ENCODE data around the gene CDH9.

CDH9 gene, protein sequence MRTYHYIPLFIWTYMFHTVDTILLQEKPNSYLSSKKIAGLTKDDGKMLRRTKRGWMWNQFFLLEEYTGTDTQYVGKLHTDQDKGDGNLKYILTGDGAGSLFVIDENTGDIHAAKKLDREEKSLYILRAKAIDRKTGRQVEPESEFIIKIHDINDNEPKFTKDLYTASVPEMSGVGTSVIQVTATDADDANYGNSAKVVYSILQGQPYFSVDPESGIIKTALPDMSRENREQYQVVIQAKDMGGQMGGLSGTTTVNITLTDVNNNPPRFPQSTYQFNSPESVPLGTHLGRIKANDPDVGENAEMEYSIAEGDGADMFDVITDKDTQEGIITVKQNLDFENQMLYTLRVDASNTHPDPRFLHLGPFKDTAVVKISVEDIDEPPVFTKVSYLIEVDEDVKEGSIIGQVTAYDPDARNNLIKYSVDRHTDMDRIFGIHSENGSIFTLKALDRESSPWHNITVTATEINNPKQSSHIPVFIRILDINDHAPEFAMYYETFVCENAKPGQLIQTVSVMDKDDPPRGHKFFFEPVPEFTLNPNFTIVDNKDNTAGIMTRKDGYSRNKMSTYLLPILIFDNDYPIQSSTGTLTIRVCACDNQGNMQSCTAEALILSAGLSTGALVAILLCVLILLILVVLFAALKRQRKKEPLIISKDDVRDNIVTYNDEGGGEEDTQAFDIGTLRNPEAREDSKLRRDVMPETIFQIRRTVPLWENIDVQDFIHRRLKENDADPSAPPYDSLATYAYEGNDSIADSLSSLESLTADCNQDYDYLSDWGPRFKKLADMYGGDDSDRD

DNA sequence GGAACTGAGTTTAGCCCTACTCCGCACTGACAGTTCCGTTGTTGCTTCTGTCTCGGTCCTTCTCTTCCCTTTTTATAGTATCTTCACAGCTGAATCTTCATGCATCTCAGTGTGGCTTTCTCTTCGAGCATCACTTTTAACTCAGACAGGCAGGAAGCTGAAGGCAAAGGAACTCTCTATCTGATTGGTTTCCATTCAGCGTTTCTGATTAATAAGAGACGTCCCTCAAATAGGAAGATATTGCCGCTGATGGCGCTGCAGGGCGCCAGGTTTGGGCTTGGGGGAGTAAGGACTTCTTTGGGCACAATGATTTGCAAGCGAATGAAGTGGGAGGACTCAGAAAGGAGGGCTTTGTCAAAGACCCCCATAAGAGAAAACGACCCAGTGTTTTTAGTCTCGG is at the start of gene CDH9:
TSS of gene CDH9 (minus strand) at position 111 of the 400 bp plus-strand sequence. CDS start 50,253 bp downstream, outside the sequence.
- DNase-seq (ENCODE audit: low read depth): no peak

DNA sequence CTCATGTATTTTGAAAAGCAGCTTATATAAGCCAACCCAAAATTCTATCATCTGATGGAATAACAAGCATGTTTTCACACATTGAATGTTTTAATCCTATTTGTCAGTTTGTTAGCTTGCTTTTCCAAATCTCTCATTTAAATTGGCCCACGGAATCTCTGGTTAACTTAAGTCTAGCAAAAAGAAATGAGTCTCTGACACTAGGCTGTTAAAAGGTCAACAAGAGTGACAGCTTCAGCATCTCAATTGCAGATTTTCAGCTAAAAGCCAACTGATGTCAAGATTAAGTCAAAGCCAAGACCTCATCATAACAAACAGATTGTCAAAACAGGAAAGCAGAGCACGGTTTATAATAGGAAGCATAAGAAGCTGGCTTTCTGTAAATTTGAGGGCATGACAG is 49.4 kb upstream of the CDH9 start:
- DNase-seq (ENCODE audit: low read depth): no peak

DNA sequence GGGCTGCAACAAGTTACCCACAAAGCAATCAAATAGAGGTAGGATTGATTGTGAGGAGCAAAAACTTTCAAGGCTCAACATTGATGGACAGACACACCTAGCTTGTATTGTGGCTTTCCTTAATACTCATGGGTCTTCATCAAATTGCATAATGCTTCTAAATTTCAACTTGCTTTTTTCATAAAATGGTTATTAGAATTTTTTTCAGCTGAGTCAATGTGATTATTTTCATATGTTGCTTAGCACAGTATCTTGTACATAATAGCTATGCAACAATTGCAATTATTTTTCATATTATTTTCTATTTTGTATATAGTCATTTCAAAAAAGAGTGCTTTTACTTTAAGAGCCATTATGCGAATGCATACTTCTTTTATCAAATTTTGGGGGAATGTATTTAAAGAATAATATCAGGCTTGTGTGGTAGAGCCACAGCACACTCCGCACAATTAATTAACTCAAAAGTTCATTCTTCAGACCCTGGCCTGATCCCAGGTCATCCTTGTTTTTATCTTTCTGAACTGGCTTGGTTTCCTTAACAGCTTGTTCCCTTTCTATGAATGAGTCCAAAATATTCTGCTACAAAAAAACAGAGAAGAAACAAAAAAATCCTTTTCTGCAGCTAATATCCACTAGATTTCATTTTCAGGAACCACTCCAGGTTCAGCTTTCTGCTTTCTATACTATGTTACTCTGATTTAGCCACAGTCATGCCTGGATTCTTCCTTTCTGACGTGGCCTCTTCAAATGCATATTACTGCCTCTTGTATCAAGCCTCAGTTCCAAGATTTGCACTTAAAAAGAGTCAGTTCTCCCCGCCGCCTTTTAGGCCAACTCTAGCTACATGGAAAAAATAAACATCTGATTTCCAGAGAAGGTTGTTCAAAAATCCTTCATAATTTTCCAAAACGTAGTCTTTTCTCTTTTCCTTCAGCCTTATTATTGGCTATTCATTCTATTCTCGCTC is 45.3 kb upstream of the CDH9 start:
- no peak for DNase-seq (ENCODE audit: low read depth)

DNA sequence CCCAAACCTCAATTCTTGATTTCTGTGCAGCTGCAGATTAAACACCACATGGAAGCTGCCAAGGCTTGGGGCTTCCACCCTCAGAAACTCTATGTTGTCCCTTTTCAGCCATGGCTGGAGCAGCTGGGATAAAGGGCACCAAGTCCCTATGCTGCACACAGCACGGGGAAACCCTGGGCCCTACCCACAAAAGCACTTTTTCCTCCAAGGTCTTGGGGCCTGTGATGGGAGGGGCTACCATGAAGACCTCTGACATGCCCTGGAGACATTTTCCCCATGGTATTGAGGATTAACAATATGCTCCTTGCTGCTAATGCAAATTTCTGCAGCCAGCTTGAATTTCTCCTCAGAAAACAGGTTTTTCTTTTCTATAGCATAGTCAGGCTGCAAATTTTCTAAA is 41.8 kb upstream of the CDH9 start:
- DNase-seq (ENCODE audit: low read depth): no peak

DNA sequence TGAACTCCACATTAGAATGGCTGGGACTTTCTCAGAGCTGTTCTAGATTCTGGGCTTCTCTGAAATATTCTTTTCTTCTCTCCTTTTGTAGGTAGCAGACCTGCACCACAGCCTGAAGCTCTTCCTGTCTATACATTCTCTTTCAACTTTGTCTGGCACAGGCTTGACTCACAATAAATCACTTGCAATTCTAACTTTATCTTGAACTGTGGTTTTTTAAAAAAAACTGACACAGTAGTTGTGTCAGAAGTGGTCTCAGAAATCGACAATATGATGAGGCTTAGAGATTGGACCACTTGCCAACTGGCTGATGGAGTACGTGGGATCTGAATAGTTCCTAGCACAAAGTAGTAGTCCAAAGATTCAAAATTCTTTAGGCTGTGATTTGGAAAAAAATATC is 24.1 kb upstream of the CDH9 start:
- no peak for DNase-seq (ENCODE audit: low read depth)

DNA sequence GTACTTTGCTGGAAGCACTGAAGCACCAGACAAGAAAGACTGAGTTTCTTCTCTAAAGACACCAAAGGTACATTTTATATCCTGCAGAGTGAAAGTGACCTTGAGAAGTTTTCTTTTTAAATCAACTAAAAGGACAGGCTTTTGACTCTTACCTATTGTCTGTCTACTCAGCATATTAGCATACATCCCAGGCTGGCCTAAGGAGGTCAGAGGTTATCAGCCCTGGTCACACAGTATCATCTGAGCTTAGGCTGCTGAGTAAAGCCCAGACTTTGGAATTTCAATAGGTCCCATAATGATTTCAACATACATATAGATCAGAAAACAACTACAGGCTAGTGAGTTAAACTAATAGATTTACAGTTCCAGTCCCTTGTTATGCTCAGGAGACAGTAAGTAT is 10.1 kb upstream of the CDH9 start:
- DNase-seq (ENCODE audit: low read depth): no peak

DNA sequence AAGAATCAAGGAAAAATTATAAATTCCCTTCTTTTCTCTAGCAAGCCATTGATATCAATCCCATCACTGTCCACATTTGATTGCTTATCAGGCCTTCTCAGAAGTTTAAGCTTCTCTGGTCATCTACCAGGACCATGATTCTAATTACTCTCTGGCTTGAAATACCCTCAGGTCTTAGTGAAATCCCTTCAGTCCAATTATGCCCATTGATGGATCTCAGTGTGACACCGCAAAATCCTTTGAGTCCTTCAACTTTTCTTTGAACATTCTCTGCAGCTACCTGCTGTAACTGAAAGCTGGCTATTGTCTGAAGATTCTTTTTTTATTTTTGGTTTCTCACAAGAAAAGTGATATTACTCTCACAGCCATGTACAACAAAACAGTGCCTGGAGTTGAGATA is 3.0 kb upstream of the CDH9 start:
- DNase-seq (ENCODE audit: low read depth): no peak

DNA sequence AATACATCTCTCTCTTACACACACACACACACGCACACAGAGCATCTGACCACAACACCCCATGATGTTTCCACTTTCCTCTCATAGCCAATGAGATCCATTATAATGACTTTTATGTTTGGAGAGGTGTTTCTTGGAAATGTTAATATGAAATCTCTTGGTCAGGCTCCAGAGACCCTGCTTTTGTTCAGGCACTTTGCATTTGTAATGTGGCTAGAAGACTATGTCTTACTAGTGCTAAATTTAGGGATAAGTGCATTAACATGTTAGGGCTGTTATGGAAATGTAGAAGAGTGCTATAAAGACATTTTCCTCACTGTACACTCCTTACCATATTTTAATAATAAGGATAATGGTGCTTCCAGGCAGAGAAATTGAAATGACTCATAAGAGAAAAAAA is 3.8 kb downstream of the CDH9 start:
- no peak for DNase-seq (ENCODE audit: low read depth)

DNA sequence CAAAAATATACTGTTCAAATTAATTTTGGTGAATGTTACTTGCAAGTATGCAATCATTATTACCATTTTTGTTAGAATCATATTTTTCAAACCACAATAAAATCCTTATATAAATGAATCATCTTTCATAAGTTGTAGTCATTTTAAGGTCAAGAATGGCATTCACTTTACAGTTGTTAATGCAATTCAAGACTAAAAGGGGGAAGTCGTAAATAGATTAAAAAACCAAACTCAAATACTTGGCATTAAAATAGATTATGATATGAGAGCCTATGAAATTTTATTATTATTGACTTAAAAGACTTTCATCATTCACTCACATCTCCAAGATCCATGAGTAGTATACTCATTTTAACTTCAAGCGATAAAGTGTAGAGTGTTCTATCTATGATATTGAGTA is 11.6 kb downstream of the CDH9 start:
- no peak for DNase-seq (ENCODE audit: low read depth)

DNA sequence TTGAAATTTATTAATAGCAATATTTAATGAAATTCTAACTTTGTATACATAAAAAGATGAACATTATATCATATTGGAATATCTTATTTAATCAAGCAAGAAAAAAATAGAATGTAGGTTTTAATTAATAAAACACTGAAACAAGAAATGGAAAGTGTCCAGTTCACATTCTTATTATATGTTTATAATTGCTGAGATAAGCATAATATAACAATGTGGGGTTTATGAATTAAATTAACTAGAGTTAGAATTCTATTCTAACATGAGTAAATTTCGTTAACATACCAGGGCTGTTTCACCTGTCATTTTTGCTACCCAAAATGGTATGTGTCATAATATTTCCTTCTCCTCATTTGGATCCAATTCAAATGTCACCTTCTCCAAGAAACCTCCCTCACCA is 12.3 kb downstream of the CDH9 start:
- no peak for DNase-seq (ENCODE audit: low read depth)

DNA sequence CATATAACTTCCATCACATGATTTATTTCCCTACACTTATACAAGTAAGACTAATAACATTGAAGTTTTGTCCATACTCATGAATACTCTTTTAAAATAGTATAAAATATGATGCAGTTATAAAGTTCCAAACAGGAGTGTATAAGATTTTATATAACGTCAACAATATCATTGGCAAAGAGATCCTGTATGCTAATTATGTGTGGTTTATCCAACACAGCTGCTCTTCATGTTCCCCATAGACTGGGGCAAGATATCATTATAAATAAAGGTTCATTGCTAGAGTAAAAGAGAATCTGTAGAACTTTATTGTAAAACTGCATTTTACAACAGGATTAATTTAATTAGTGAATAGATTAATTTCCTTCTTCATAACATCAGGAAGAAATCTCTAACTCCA is 16.9 kb downstream of the CDH9 start:
- DNase-seq (ENCODE audit: low read depth): no peak

DNA sequence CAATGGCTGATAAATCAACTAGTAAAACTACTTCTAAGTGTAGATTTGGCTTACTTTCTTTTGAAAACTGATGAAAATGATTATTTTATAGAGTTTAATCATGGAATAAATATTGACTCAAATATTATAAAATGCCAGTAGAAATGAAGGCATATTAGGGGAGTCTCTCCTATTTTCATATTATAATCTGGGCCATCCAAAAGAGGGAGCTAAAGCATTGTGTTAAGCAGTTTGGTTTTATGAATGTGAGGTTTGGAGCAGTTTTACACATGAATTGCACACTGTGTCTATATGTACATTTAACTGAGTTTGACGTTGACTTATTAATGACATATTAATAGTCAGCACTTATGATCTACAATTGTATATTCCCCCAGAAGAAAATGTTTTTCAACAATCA is 17.4 kb downstream of the CDH9 start:
- no peak for DNase-seq (ENCODE audit: low read depth)

DNA sequence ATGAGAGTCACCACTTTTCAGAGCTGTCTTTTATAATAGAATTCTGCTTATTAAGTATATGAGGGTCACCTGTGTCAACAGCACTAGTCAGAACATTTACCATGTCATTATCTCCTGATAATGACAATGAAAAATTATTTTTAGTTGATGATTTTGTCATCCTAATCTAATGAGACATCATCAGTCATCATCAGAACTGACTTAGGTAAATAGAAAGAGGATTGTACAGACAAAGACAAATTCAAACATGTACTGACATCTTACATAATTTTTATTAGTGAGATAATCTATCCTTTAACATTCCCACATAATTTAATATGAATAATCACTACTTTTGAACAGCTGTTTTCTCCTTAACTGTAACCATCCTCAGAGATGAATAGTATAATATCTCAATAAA is 22.6 kb downstream of the CDH9 start:
- no peak for DNase-seq (ENCODE audit: low read depth)

DNA sequence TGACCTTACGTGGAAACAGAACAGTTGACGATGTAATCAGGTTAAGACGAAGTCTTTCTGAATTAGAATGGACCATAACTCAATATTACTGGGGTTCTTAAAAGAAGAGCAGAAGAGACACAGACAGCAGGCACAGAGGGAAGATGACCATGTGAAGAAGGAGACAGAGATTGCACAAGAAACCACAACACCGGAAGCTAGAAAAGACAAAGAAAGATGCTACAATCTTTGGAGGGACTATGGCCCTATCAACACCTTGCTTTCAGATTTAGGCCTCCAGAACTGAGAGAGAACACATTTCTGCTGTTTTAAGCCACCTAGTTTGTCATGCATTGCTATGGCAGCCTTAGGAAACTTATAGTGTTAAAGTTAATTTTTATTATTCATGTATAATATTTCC is 27.1 kb downstream of the CDH9 start:
- no peak for DNase-seq (ENCODE audit: low read depth)

DNA sequence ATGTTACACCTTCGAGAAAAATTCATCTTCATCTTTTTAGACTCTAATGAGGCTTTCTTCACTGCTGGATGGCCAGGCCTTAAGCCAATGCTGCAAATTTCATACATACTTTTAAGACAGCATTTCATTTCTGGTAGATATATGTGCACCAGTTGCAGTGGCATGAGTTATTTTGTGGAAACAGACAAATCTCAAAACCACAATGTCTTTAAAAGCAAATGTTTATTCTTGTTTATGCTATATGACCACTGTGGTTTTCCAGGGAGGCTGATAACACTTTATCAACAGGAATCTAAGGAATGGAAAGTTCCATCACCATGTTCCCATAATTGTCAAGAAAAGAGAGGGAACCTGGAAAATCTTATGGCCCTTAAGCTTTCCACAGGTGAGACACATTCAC is 27.7 kb downstream of the CDH9 start:
- DNase-seq (ENCODE audit: low read depth): no peak

DNA sequence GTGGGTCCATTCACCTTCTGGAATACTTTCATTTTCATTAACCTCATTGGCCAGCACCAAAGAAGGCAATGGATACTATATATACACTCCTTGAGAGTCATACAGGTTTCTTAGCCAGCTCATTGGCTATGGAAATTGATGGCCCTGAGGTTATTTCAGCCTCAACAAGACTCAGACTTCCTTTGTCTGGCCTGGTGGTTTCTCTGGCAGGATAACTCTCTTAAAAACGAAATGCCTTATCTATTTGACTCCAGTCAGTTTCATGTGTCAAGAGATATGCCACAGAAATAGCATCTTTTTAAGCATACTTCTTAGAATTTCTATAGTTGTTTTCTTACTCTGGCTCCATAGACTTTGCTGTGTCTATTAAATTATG is 28.9 kb downstream of the CDH9 start:
- DNase-seq (ENCODE audit: low read depth): no peak

DNA sequence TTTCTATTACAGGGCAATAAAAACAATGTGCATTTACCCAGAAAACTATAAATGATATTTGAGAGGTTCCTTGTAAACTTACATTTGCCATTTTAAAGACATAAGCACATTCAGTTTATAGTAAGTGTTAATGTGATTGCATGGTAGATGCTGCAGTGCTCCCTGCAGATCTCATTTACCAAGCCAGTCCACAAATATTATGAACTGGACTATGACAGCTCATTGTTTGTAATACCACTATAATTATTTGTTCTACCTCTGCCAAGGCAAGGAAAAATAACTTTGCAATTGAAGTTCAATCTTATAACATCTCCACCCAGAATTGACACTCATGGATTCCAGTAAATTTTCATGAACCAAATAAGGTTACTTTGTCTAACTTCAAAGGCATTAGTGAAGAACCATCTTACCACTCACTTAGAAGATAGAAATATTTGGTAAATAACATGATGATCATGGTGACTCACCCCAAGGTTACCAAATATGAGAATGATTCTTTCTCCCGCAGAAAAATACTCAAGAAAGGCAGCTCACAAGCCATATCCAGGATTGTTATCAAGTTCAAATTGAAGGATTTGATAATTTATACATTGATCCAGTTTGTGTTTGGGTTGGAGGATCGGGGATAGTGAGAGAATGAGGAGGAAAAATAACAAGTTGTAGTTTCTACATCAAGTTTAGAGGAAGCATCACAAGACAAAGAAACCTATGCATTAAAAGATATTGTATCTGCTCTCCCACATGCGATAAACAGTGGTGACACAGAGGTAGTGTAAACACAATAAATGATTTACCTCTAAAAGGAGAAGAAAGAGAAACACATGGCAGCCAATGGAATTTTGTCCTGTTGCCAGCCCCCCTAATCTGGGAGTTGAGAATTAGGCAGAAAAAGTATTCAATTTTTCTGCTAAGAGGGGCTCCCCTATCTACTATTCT is 29.5 kb downstream of the CDH9 start:
- DNase-seq (ENCODE audit: low read depth): no peak

DNA sequence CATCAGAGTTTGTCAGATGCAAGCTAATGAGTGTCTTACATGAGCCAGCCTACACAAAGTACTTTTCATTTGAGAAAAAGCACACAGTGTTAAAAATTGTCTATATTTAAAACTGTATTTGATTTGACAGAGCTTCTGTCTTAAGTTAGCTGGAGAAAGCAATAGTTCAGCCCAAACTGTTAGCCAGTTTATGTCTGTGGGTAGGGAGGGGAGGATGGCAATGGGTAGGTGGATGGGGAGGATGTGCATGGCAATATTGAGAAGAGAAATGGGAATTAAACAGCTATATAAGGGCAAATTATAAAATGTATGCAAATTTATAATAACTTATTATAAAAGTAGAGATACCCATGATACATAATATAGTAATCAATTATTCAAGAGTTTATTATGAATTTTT is 31.3 kb downstream of the CDH9 start:
- DNase-seq (ENCODE audit: low read depth): no peak

DNA sequence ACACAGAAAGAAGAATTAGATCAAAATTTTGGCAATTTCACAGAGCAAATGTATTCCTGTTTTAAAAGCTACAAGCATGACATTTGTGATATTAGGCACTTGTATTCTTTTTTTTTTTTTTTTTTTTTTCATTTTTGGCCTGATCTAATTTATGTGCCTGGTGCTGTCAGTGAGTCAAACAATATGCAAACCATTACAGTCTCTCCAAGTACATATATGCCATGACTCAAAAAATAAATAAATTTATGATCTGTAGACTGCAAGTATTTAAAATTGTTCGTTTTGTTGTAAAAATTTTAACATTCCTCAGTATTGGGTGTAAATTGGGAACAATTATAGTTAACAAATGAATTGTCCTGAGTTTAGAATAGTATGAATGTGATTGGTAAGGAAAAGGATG is 51.4 kb downstream of the CDH9 start:
- no peak for DNase-seq (ENCODE audit: low read depth)

DNA sequence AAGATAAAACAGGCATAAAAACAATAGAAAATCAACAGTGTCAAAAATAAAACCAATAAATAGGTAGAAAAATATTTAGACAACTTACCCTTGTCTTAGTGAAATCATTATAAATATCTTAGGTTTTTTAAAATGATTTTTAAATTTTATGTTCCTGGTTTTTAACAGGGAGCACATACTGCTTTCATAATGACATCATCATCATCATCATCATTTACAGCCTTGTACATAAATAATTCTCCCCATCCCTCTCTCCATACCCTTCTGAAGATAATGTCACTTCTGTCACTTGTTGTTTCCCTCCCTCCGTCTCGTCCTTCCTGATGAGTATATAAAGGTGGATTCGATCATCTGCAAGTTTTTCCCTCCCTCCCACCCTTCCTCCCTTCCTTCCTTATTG is 56.6 kb downstream of the CDH9 start:
- DNase-seq (ENCODE audit: low read depth): no peak

DNA sequence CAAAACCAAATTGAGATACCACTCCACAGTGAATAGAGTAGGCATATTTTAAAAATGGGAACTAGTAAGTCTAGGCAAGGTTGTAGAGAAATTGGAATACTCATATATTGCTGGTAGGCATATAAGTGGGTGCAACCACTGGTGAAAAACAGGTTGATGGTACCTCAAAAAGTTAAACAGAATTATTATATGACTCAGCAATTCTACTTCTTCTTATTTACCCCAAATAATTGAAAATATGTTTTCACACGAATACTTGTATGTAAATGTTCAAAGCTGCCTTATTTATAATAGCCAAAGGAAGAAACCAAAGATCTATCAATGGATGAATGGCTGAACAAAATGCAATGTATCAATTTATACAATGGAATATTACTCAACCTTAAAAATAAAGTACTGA is 79.1 kb downstream of the CDH9 start:
- no peak for DNase-seq (ENCODE audit: low read depth)
